ENCODE measurements around the gene CHEK2. TPM values are rescaled to one million over a fixed set of nuclear protein-coding genes. Genes with fewer than 3 reads are reported as not detected.

The CHEK2 gene
- total and polyA plus RNA-seq, 10 of the 15 experiments (the other 5 are each of a cell fraction or from before 2014, with no cell fraction given), result 15.7 to 59.7 (median 22.7) TPM

DNA sequence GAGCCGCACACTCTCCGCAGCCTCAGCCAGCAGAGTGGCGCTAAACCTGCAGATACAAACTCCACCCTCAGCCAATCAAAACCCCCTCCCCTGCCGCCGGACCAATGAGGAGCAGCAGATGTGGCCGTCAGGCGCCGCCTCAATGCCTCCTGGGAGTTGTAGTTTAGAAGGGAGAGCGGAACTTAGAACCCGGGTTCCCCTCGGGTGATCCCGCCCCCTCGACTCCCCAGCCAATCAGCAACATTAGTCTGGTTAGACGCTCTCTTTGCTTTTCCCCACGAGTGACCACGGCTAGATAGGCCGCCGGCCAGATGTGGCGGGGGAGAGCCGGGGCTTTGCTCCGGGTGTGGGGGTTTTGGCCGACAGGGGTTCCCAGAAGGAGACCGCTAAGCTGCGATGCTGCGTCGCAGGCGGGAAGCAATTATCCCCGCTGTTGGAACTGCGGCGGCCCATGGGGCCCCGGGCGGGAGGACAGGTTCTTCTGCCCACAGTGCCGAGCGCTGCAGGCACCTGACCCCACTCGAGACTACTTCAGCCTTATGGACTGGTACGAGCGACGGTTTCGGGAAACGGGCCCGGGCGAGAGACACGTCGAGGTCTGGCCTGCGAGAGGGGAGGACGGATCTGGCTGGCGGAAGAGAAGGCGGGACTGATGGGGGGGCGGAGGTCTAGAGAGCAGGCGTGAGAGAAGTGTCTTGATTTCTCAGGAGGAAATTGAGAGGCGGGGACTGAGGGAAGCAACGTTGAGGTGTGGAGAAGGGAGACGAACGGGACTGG, at the start of gene CHEK2, which contains the start of gene HSCB (continued):
- TF ChIP-seq, protein P1, sequence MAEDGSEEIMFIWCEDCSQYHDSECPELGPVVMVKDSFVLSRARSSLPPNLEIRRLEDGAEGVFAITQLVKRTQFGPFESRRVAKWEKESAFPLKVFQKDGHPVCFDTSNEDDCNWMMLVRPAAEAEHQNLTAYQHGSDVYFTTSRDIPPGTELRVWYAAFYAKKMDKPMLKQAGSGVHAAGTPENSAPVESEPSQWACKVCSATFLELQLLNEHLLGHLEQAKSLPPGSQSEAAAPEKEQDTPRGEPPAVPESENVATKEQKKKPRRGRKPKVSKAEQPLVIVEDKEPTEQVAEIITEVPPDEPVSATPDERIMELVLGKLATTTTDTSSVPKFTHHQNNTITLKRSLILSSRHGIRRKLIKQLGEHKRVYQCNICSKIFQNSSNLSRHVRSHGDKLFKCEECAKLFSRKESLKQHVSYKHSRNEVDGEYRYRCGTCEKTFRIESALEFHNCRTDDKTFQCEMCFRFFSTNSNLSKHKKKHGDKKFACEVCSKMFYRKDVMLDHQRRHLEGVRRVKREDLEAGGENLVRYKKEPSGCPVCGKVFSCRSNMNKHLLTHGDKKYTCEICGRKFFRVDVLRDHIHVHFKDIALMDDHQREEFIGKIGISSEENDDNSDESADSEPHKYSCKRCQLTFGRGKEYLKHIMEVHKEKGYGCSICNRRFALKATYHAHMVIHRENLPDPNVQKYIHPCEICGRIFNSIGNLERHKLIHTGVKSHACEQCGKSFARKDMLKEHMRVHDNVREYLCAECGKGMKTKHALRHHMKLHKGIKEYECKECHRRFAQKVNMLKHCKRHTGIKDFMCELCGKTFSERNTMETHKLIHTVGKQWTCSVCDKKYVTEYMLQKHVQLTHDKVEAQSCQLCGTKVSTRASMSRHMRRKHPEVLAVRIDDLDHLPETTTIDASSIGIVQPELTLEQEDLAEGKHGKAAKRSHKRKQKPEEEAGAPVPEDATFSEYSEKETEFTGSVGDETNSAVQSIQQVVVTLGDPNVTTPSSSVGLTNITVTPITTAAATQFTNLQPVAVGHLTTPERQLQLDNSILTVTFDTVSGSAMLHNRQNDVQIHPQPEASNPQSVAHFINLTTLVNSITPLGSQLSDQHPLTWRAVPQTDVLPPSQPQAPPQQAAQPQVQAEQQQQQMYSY (CRISPR knock-in tag; IDR thresholded peaks at IDR 0.05), result no peak
- TF ChIP-seq FOS (IDR thresholded peaks at IDR 0.05; ENCODE audit: borderline replicate concordance, extremely low read depth, insufficient read length) (peak; percentile 75), IKZF1 (conservative IDR thresholded peaks at IDR 0.05) (peak; percentile 88), ZZZ3 (IDR thresholded peaks at IDR 0.05; ENCODE audit: control insufficient read depth, insufficient read length, low read depth) (no peak), RB1 (IDR thresholded peaks at IDR 0.05; ENCODE audit: borderline replicate concordance) (peak; percentile 69; the same call in 1 of the 2 replicates), HCFC1 (IDR thresholded peaks at IDR 0.05; ENCODE audit: low read length) (peak; percentile 95), ZNF384 (IDR thresholded peaks at IDR 0.05; ENCODE audit: borderline replicate concordance, low read depth, low read length) (no peak)
- TF ChIP-seq, protein P2, sequence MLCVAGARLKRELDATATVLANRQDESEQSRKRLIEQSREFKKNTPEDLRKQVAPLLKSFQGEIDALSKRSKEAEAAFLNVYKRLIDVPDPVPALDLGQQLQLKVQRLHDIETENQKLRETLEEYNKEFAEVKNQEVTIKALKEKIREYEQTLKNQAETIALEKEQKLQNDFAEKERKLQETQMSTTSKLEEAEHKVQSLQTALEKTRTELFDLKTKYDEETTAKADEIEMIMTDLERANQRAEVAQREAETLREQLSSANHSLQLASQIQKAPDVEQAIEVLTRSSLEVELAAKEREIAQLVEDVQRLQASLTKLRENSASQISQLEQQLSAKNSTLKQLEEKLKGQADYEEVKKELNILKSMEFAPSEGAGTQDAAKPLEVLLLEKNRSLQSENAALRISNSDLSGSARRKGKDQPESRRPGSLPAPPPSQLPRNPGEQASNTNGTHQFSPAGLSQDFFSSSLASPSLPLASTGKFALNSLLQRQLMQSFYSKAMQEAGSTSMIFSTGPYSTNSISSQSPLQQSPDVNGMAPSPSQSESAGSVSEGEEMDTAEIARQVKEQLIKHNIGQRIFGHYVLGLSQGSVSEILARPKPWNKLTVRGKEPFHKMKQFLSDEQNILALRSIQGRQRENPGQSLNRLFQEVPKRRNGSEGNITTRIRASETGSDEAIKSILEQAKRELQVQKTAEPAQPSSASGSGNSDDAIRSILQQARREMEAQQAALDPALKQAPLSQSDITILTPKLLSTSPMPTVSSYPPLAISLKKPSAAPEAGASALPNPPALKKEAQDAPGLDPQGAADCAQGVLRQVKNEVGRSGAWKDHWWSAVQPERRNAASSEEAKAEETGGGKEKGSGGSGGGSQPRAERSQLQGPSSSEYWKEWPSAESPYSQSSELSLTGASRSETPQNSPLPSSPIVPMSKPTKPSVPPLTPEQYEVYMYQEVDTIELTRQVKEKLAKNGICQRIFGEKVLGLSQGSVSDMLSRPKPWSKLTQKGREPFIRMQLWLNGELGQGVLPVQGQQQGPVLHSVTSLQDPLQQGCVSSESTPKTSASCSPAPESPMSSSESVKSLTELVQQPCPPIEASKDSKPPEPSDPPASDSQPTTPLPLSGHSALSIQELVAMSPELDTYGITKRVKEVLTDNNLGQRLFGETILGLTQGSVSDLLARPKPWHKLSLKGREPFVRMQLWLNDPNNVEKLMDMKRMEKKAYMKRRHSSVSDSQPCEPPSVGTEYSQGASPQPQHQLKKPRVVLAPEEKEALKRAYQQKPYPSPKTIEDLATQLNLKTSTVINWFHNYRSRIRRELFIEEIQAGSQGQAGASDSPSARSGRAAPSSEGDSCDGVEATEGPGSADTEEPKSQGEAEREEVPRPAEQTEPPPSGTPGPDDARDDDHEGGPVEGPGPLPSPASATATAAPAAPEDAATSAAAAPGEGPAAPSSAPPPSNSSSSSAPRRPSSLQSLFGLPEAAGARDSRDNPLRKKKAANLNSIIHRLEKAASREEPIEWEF (IDR thresholded peaks at IDR 0.05; ENCODE audit: insufficient replicate concordance, low read depth, low read length), result no peak
- TF ChIP-seq, protein P3, sequence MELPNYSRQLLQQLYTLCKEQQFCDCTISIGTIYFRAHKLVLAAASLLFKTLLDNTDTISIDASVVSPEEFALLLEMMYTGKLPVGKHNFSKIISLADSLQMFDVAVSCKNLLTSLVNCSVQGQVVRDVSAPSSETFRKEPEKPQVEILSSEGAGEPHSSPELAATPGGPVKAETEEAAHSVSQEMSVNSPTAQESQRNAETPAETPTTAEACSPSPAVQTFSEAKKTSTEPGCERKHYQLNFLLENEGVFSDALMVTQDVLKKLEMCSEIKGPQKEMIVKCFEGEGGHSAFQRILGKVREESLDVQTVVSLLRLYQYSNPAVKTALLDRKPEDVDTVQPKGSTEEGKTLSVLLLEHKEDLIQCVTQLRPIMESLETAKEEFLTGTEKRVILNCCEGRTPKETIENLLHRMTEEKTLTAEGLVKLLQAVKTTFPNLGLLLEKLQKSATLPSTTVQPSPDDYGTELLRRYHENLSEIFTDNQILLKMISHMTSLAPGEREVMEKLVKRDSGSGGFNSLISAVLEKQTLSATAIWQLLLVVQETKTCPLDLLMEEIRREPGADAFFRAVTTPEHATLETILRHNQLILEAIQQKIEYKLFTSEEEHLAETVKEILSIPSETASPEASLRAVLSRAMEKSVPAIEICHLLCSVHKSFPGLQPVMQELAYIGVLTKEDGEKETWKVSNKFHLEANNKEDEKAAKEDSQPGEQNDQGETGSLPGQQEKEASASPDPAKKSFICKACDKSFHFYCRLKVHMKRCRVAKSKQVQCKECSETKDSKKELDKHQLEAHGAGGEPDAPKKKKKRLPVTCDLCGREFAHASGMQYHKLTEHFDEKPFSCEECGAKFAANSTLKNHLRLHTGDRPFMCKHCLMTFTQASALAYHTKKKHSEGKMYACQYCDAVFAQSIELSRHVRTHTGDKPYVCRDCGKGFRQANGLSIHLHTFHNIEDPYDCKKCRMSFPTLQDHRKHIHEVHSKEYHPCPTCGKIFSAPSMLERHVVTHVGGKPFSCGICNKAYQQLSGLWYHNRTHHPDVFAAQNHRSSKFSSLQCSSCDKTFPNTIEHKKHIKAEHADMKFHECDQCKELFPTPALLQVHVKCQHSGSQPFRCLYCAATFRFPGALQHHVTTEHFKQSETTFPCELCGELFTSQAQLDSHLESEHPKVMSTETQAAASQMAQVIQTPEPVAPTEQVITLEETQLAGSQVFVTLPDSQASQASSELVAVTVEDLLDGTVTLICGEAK (IDR thresholded peaks at IDR 0.05; ENCODE audit: borderline replicate concordance), result peak; percentile 88; the same call in 1 of the 2 replicates

Data from GM12878 (cell line).